ENCODE measurements around the gene BCL6. TPM values are rescaled to one million over a fixed set of nuclear protein-coding genes. Genes with fewer than 3 reads are reported as not detected.
A peak's percentile ranks its signal among the peaks of the same experiment; 100 is the strongest.

BCL6 gene
- 100 to 1,000 TPM; 223 to 363 (median 292) TPM for total RNA-seq

GRCh38 chr3:187745201-187746058 lies at the start of gene BCL6:
Gene BCL6, minus strand, starts transcription at chr3:187745468. Its CDS starts 11,775 bp downstream, at chr3:187733693.
- peak within 1 kb of the TSS; percentile 95 to 100 (median 98) for H3K27ac ChIP-seq
- peak; percentile 95 to 99 for TF ChIP-seq POLR2A (IDR thresholded peaks at IDR 0.05)
- TF ChIP-seq, protein P1, sequence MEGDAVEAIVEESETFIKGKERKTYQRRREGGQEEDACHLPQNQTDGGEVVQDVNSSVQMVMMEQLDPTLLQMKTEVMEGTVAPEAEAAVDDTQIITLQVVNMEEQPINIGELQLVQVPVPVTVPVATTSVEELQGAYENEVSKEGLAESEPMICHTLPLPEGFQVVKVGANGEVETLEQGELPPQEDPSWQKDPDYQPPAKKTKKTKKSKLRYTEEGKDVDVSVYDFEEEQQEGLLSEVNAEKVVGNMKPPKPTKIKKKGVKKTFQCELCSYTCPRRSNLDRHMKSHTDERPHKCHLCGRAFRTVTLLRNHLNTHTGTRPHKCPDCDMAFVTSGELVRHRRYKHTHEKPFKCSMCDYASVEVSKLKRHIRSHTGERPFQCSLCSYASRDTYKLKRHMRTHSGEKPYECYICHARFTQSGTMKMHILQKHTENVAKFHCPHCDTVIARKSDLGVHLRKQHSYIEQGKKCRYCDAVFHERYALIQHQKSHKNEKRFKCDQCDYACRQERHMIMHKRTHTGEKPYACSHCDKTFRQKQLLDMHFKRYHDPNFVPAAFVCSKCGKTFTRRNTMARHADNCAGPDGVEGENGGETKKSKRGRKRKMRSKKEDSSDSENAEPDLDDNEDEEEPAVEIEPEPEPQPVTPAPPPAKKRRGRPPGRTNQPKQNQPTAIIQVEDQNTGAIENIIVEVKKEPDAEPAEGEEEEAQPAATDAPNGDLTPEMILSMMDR (IDR thresholded peaks at IDR 0.05 in 4 of 5, conservative IDR thresholded peaks at IDR 0.05 in 1 of 5) = peak in 3 of 5 experiments; percentile 16 to 35 (median 23)
- no peaks in the 10 kb centered on the region for H3K9me3 ChIP-seq
- H3K4me3 ChIP-seq = peak within 1 kb of the TSS; percentile 70 to 94 (median 88)
- ATAC-seq = peak; percentile 48 to 51
- no peaks in the 10 kb centered on the region for H3K36me3 ChIP-seq
- H3K4me1 ChIP-seq = peaks cover 22% of the 10 kb centered on the region in 2 donors
- peak; percentile 93 to 94 for DNase-seq
- no peaks in the 10 kb centered on the region for H3K27me3 ChIP-seq
- intact Hi-C loops (cut with DNase I; ENCODE audit: low total_unique reads) = loop anchor here (1.0 to 10.0 kb wide), 9 partner anchors 112 to 1037 kb away; no protein-coding TSS in a partner anchor
- in situ Hi-C loops (cut with MboI; ENCODE audit: low sequenced_read_pairs in 4 of 4) = loop anchor here (5.0 to 25.0 kb wide), 19 partner anchors 172 to 1399 kb away; partner anchors contain the start of gene LPP (in 1 of the 4)

GRCh38 chr3:187794731-187795130 lies 49.5 kb upstream of the BCL6 start:
- DNase-seq (no peak), ATAC-seq (no peak)
- in situ Hi-C loops (cut with MboI; ENCODE audit: low sequenced_read_pairs in 4 of 4) = no loop called here
- H3K4me1 ChIP-seq = peaks cover 0 to 5% of the 10 kb centered on the region in 2 donors
- H3K27me3 ChIP-seq = no peaks in the 10 kb centered on the region
- intact Hi-C loops (cut with DNase I; ENCODE audit: low total_unique reads) = no loop called here
- no peaks in the 10 kb centered on the region for H3K36me3 ChIP-seq
- H3K9me3 ChIP-seq = no peaks in the 10 kb centered on the region
- TF ChIP-seq, protein P1 (IDR thresholded peaks at IDR 0.05 in 4 of 5, conservative IDR thresholded peaks at IDR 0.05 in 1 of 5) = no peak
- TF ChIP-seq POLR2A (IDR thresholded peaks at IDR 0.05) = no peak
- no peak overlapping the region for H3K27ac ChIP-seq
- H3K4me3 ChIP-seq = no peak overlapping the region

DNA sequence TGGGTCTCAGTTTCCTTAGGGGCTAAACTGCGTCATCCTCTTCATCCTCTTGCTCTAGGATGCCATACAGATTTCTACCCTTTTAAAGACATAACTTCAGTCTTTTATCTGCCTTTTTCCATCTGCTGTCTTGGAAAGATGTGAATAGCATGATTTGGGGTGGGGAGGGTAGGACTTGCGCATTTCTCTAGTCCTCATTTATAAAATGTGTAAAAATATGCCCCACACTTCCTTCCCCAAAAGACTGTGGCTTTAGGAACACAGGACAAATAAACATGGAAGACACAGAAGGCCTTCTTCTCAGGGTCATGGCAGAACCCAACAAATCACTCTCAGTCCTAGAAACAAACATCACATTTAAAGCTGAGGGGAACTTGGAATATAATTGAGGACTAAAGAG lies 48.4 kb upstream of the BCL6 start:
- H3K9me3 ChIP-seq = no peaks in the 10 kb centered on the region
- peaks cover 0 to 5% of the 10 kb centered on the region in 2 donors for H3K4me1 ChIP-seq
- no peak overlapping the region for H3K4me3 ChIP-seq
- in situ Hi-C loops (cut with MboI; ENCODE audit: low sequenced_read_pairs in 4 of 4) (no loop called here), intact Hi-C loops (cut with DNase I; ENCODE audit: low total_unique reads) (no loop called here)
- no peak for ATAC-seq
- no peak for DNase-seq
- H3K27ac ChIP-seq = no peak overlapping the region
- no peak for TF ChIP-seq POLR2A (IDR thresholded peaks at IDR 0.05)
- TF ChIP-seq, protein P1 (IDR thresholded peaks at IDR 0.05 in 4 of 5, conservative IDR thresholded peaks at IDR 0.05 in 1 of 5) = no peak
- H3K36me3 ChIP-seq = no peaks in the 10 kb centered on the region
- H3K27me3 ChIP-seq = no peaks in the 10 kb centered on the region

GRCh38 chr3:187792521-187792920 lies 47.3 kb upstream of the BCL6 start:
- Histone ChIP-seq H3K9me3 (no peaks in the 10 kb centered on the region), H3K27ac (no peak overlapping the region), H3K27me3 (no peaks in the 10 kb centered on the region), H3K36me3 (no peaks in the 10 kb centered on the region), H3K4me1 (peaks cover 0 to 5% of the 10 kb centered on the region in 2 donors), H3K4me3 (no peak overlapping the region)
- DNase-seq (no peak), ATAC-seq (no peak)
- in situ Hi-C loops (cut with MboI; ENCODE audit: low sequenced_read_pairs in 4 of 4) (no loop called here), intact Hi-C loops (cut with DNase I; ENCODE audit: low total_unique reads) (no loop called here)
- no peak for TF ChIP-seq POLR2A (IDR thresholded peaks at IDR 0.05)
- TF ChIP-seq, protein P1 (IDR thresholded peaks at IDR 0.05 in 4 of 5, conservative IDR thresholded peaks at IDR 0.05 in 1 of 5) = no peak
